ENCODE data around the gene PRKRIP1.
A peak's percentile ranks its signal among the peaks of the same experiment; 100 is the strongest.
"Not testable (repeated sequence)": the region's sequence is repeated elsewhere in the genome, so short reads cannot be mapped to it uniquely, and the experiment has no call there.

The PRKRIP1 gene

GRCh38 chr7:102404005-102404861, 8.1 kb downstream of the PRKRIP1 start:
- no peak for DNase-seq (ENCODE audit: low read depth)

- DNase-seq (ENCODE audit: low read depth), result not testable (repeated sequence)
Observed at GRCh38 chr7:102404862-102405188, 8.7 kb downstream of the PRKRIP1 start.

- no peak for DNase-seq (ENCODE audit: low read depth)
Observed at GRCh38 chr7:102407910-102408309, 11.7 kb downstream of the PRKRIP1 start.

- peak; percentile 13 for DNase-seq (ENCODE audit: low read depth)
Observed at GRCh38 chr7:102408530-102408929, 12.4 kb downstream of the PRKRIP1 start.

- DNase-seq (ENCODE audit: low read depth), result no peak
Observed at GRCh38 chr7:102409340-102409739, 13.2 kb downstream of the PRKRIP1 start.

- DNase-seq (ENCODE audit: low read depth), result no peak
Observed at GRCh38 chr7:102410123-102410522, 14.0 kb downstream of the PRKRIP1 start.

- DNase-seq (ENCODE audit: low read depth), result no peak
Observed at GRCh38 chr7:102410918-102411317, 14.8 kb downstream of the PRKRIP1 start.

- DNase-seq (ENCODE audit: low read depth), result no peak
Observed at GRCh38 chr7:102412548-102412947, 16.4 kb downstream of the PRKRIP1 start.

GRCh38 chr7:102413091-102413490, 16.9 kb downstream of the PRKRIP1 start:
- DNase-seq (ENCODE audit: low read depth), result no peak

GRCh38 chr7:102413611-102414010, 17.4 kb downstream of the PRKRIP1 start:
- no peak for DNase-seq (ENCODE audit: low read depth)

- no peak for DNase-seq (ENCODE audit: low read depth)
Observed at GRCh38 chr7:102415685-102416225, 19.6 kb downstream of the PRKRIP1 start.

- DNase-seq (ENCODE audit: low read depth), result no peak
Observed at GRCh38 chr7:102416406-102416805, 20.2 kb downstream of the PRKRIP1 start.

GRCh38 chr7:102417105-102417504, 20.9 kb downstream of the PRKRIP1 start:
- DNase-seq (ENCODE audit: low read depth), result no peak

GRCh38 chr7:102418592-102418991, 22.4 kb downstream of the PRKRIP1 start:
- no peak for DNase-seq (ENCODE audit: low read depth)

- DNase-seq (ENCODE audit: low read depth), result no peak
Observed at GRCh38 chr7:102421706-102422240, 25.6 kb downstream of the PRKRIP1 start.

- no peak for DNase-seq (ENCODE audit: low read depth)
Observed at GRCh38 chr7:102424129-102424551, 28.0 kb downstream of the PRKRIP1 start.

GRCh38 chr7:102424787-102425218, 28.6 kb downstream of the PRKRIP1 start:
- DNase-seq (ENCODE audit: low read depth), result no peak

GRCh38 chr7:102425639-102426267, 29.6 kb downstream of the PRKRIP1 start:
- DNase-seq (ENCODE audit: low read depth), result no peak

- DNase-seq (ENCODE audit: low read depth), result no peak
Observed at GRCh38 chr7:102426268-102427018, 30.3 kb downstream of the PRKRIP1 start.

GRCh38 chr7:102427019-102427405, 30.8 kb downstream of the PRKRIP1 start:
- no peak for DNase-seq (ENCODE audit: low read depth)

GRCh38 chr7:102429141-102429899, 33.2 kb downstream of the PRKRIP1 start:
- DNase-seq (ENCODE audit: low read depth), result no peak

All from non-pigmented ciliary epithelial cell (primary cell).